Astrocyte (in vitro differentiated cells and primary cell): ENCODE data around the gene TMEM178B. TPM values are rescaled to one million over a fixed set of nuclear protein-coding genes. Genes with fewer than 3 reads are reported as not detected.
"Not testable (repeated sequence)": the region's sequence is repeated elsewhere in the genome, so short reads cannot be mapped to it uniquely, and the experiment has no call there.

Experiments used
- DNase-seq: peaks from one replicate; pipeline ENCODE4 v3.0.0-alpha.2; 2010; ENCODE audit warnings: low read depth
- FAIRE-seq: peaks from 2 replicates; lab custom pipeline; 2011; peaks lifted over from hg19 to GRCh38; lab: Jason Lieb, UNC
- H2AFZ ChIP-seq: 2 replicates; pipeline ENCODE4 v1.6.0; 2012; ENCODE audit warnings: low read depth, low read length, inconsistent platforms
- H3K27ac ChIP-seq: 2 replicates; pipeline ENCODE4 v1.5.1; 2011; ENCODE audit warnings: low read depth, low read length, inconsistent platforms
- H3K27me3 ChIP-seq: 2 replicates; pipeline ENCODE4 v1.6.0; 2011; ENCODE audit warnings: low read length, inconsistent platforms; ENCODE audit not compliant: insufficient read depth
- H3K36me3 ChIP-seq: 2 replicates; pipeline ENCODE4 v1.5.1; 2011; ENCODE audit warnings: low read length, inconsistent platforms; ENCODE audit not compliant: insufficient read depth
- H3K4me1 ChIP-seq: 2 replicates; pipeline ENCODE4 v1.5.1; 2011; ENCODE audit warnings: low read length, inconsistent platforms; ENCODE audit not compliant: insufficient read depth
- H3K4me2 ChIP-seq: 2 replicates; pipeline ENCODE4 v1.6.0; 2012; ENCODE audit warnings: low read length, inconsistent platforms
- H3K4me3 ChIP-seq: 2 replicates; pipeline ENCODE4 v1.5.1; 2011; ENCODE audit warnings: low read depth, mild to moderate bottlenecking, low read length, inconsistent platforms; ENCODE audit not compliant: insufficient read depth
- H3K79me2 ChIP-seq: 2 replicates; pipeline ENCODE4 v1.6.0; 2012; ENCODE audit warnings: mild to moderate bottlenecking, low read length, inconsistent platforms; ENCODE audit not compliant: insufficient read depth
- H3K9ac ChIP-seq: 2 replicates; pipeline ENCODE4 v1.6.0; 2012; ENCODE audit warnings: mild to moderate bottlenecking, low read length, inconsistent platforms
- H3K9me3 ChIP-seq: 2 replicates; pipeline ENCODE4 v1.5.1; 2012; ENCODE audit warnings: low read depth, mild to moderate bottlenecking, low read length, inconsistent platforms; ENCODE audit not compliant: insufficient read depth
- H4K20me1 ChIP-seq: 2 replicates; pipeline ENCODE4 v1.6.0; 2012; ENCODE audit warnings: low read length, inconsistent platforms; ENCODE audit not compliant: insufficient read depth
- H3K27ac Mint-ChIP-seq: one replicate; pipeline ENCODE4 v1.8.0; 2021; ENCODE audit warnings: mild to moderate bottlenecking, mixed read lengths; ENCODE audit not compliant: unreplicated experiment
- H3K27me3 Mint-ChIP-seq: one replicate; pipeline ENCODE4 v1.8.0; 2021; ENCODE audit warnings: low read depth, mixed read lengths; ENCODE audit not compliant: unreplicated experiment
- H3K36me3 Mint-ChIP-seq: one replicate; pipeline ENCODE4 v1.8.0; 2021; ENCODE audit warnings: low read depth, mixed read lengths; ENCODE audit not compliant: unreplicated experiment
- H3K4me1 Mint-ChIP-seq: one replicate; pipeline ENCODE4 v1.8.0; 2021; ENCODE audit warnings: low read depth, mixed read lengths; ENCODE audit not compliant: unreplicated experiment
- H3K4me3 Mint-ChIP-seq: one replicate; pipeline ENCODE4 v1.8.0; 2021; ENCODE audit warnings: mild to moderate bottlenecking, moderate library complexity, mixed read lengths; ENCODE audit not compliant: unreplicated experiment
- H3K9me3 Mint-ChIP-seq: one replicate; pipeline ENCODE4 v1.8.0; 2021; ENCODE audit warnings: mild to moderate bottlenecking, mixed read lengths; ENCODE audit not compliant: unreplicated experiment
- CTCF ChIP-seq: IDR thresholded peaks from 2 replicates; pipeline ENCODE4 v1.5.1; 2011; ENCODE audit warnings: low read depth, mild to moderate bottlenecking, inconsistent platforms, low read length, moderate library complexity; ENCODE audit not compliant: insufficient read depth
- EZH2 ChIP-seq: IDR thresholded peaks from 2 replicates; pipeline ENCODE4 v1.6.1; 2012; ENCODE audit warnings: mild to moderate bottlenecking, low read length, inconsistent platforms; ENCODE audit not compliant: insufficient read depth
- total RNA-seq: library from RNA; stranded (reverse); gene quantifications from 2 replicates; pipeline ENCODE4 v1.2.1, GENCODE V29; 2021

TMEM178B gene
- total RNA-seq, 1 donor from 2014 or later: 3.9 TPM

GRCh38 chr7:141377906-141378305 lies 304.0 kb downstream of the TMEM178B start:
- no peaks in the 10 kb centered on the region for H3K79me2 ChIP-seq
- no peaks in the 10 kb centered on the region for H4K20me1 ChIP-seq
- no peaks in the 10 kb centered on the region for H3K9me3 Mint-ChIP-seq
- no peaks in the 10 kb centered on the region for H3K36me3 Mint-ChIP-seq
- no peak overlapping the region for H3K4me2 ChIP-seq
- H3K4me1 Mint-ChIP-seq: peaks cover 7% of the 10 kb centered on the region
- TF ChIP-seq EZH2 (no peak), CTCF (no peak)
- peak overlapping the region; percentile 15 for H3K27ac Mint-ChIP-seq
- H3K9me3 ChIP-seq: no peaks in the 10 kb centered on the region
- no peak overlapping the region for H3K4me3 Mint-ChIP-seq
- FAIRE-seq (no peak), DNase-seq (no peak)
- no peaks in the 10 kb centered on the region for H3K27me3 Mint-ChIP-seq
- H3K9ac ChIP-seq: no peak overlapping the region
- H2AFZ ChIP-seq: no peak overlapping the region
- H3K36me3 ChIP-seq: no peaks in the 10 kb centered on the region
- no peak overlapping the region for H3K27ac ChIP-seq
- H3K27me3 ChIP-seq: no peaks in the 10 kb centered on the region
- no peak overlapping the region for H3K4me3 ChIP-seq
- no peaks in the 10 kb centered on the region for H3K4me1 ChIP-seq

GRCh38 chr7:141378405-141378804 lies 304.5 kb downstream of the TMEM178B start:
- no peak overlapping the region for H2AFZ ChIP-seq
- no peaks in the 10 kb centered on the region for H3K36me3 ChIP-seq
- FAIRE-seq (no peak), DNase-seq (no peak)
- H3K9ac ChIP-seq: no peak overlapping the region
- Mint-ChIP-seq H3K4me1 (peaks cover 7% of the 10 kb centered on the region), H3K9me3 (no peaks in the 10 kb centered on the region), H3K27ac (no peak overlapping the region), H3K4me3 (no peak overlapping the region), H3K36me3 (no peaks in the 10 kb centered on the region), H3K27me3 (no peaks in the 10 kb centered on the region)
- TF ChIP-seq CTCF (no peak), EZH2 (no peak)
- no peaks in the 10 kb centered on the region for H3K4me1 ChIP-seq
- no peak overlapping the region for H3K4me3 ChIP-seq
- H4K20me1 ChIP-seq: no peaks in the 10 kb centered on the region
- no peaks in the 10 kb centered on the region for H3K27me3 ChIP-seq
- H3K9me3 ChIP-seq: no peaks in the 10 kb centered on the region
- H3K27ac ChIP-seq: no peak overlapping the region
- no peak overlapping the region for H3K4me2 ChIP-seq
- H3K79me2 ChIP-seq: no peaks in the 10 kb centered on the region

GRCh38 chr7:141381794-141382427 lies 308.0 kb downstream of the TMEM178B start:
- no peak for DNase-seq
- no peak for TF ChIP-seq CTCF
- no peak for TF ChIP-seq EZH2
- H3K36me3 ChIP-seq: no peaks in the 10 kb centered on the region
- H3K27me3 Mint-ChIP-seq: no peaks in the 10 kb centered on the region
- peaks cover 2% of the 10 kb centered on the region for H3K9me3 Mint-ChIP-seq
- H3K4me1 ChIP-seq: no peaks in the 10 kb centered on the region
- H3K79me2 ChIP-seq: no peaks in the 10 kb centered on the region
- no peaks in the 10 kb centered on the region for H4K20me1 ChIP-seq
- no peak overlapping the region for H3K4me3 ChIP-seq
- no peak overlapping the region for H3K27ac ChIP-seq
- no peak overlapping the region for H3K4me3 Mint-ChIP-seq
- H3K27ac Mint-ChIP-seq: no peak overlapping the region
- H3K9me3 ChIP-seq: no peaks in the 10 kb centered on the region
- H3K27me3 ChIP-seq: no peaks in the 10 kb centered on the region
- no peak overlapping the region for H2AFZ ChIP-seq
- no peak overlapping the region for H3K9ac ChIP-seq
- H3K4me2 ChIP-seq: no peak overlapping the region
- H3K36me3 Mint-ChIP-seq: no peaks in the 10 kb centered on the region
- FAIRE-seq: no peak
- peaks cover 12% of the 10 kb centered on the region for H3K4me1 Mint-ChIP-seq

- not testable (repeated sequence) for H4K20me1 ChIP-seq, FAIRE-seq, H3K27me3 Mint-ChIP-seq, H3K36me3 ChIP-seq, H3K36me3 Mint-ChIP-seq, H3K4me3 Mint-ChIP-seq, H3K27ac ChIP-seq, H2AFZ ChIP-seq, H3K27me3 ChIP-seq, DNase-seq, H3K9me3 ChIP-seq, H3K9me3 Mint-ChIP-seq, H3K79me2 ChIP-seq, H3K9ac ChIP-seq, H3K27ac Mint-ChIP-seq, H3K4me2 ChIP-seq, H3K4me3 ChIP-seq, H3K4me1 ChIP-seq, H3K4me1 Mint-ChIP-seq
These were observed 309.5 kb downstream of the TMEM178B start for GRCh38 chr7:141383356-141383755.
